Tibial nerve (tissue), 4 donors: Measurements from ENCODE around the gene SIRT1.

Experiments
- CTCF ChIP-seq, 5 experiments: fragments of 200-600 bp in 3 of 5; fragments of 450-650 bp in 2 of 5; sonication (generic) in 3 of 5; IDR thresholded peaks; one replicate each; pipeline ENCODE4 v1.5.1; 2016 to 2019; ENCODE audit warnings: antibody characterized with exemption in 5 of 5, mild to moderate bottlenecking in 3 of 5, moderate library complexity in 2 of 5
- EP300 ChIP-seq, 2 donors: sonication (generic); formaldehyde crosslinking; IDR thresholded peaks; one replicate each; pipeline ENCODE4 v1.6.1; 2017; ENCODE audit warnings: antibody characterized with exemption in 2 of 2, mild to moderate bottlenecking in 1 of 2
- POLR2A ChIP-seq, 2 donors: fragments of 450-650 bp; IDR thresholded peaks; one replicate each; pipeline ENCODE4 v1.6.1; 2017; ENCODE audit warnings: antibody characterized with exemption in 2 of 2, mild to moderate bottlenecking in 2 of 2, moderate library complexity in 2 of 2

- TF ChIP-seq CTCF (IDR thresholded peaks at IDR 0.05) (no peak), POLR2A (IDR thresholded peaks at IDR 0.05) (no peak), EP300 (IDR thresholded peaks at IDR 0.05) (no peak)
Observed at GRCh38 chr10:67836488-67836887, 48.0 kb upstream of the SIRT1 start.
